Panc1 (cell line): Measurements from ENCODE around the gene SULT2A1.

ENCODE experiments used
- POLR2AphosphoS5 ChIP-seq: IDR thresholded peaks from 2 replicates; pipeline ENCODE4 v1.6.1; 2012; ENCODE audit warnings: mild to moderate bottlenecking, low read depth, low read length, moderate library complexity
- SIN3A ChIP-seq: IDR thresholded peaks from 2 replicates; pipeline ENCODE4 v1.6.1; 2012; ENCODE audit warnings: low read depth, mild to moderate bottlenecking, low read length, moderate library complexity, borderline replicate concordance; ENCODE audit not compliant: insufficient read depth
- TF ChIP-seq, protein P1 (sequence below): fragments of 450-650 bp; IDR thresholded peaks from 2 replicates; pipeline ENCODE4 v1.5.1; 2017; ENCODE audit warnings: mild to moderate bottlenecking
- TF ChIP-seq, protein P2 (sequence below), 2 experiments: IDR thresholded peaks; 2 replicates each; pipeline ENCODE4 v1.6.1; 2011 to 2012; ENCODE audit warnings: low read depth in 2 of 2, control low read depth in 1 of 2, low read length in 1 of 2, mild to moderate bottlenecking in 1 of 2, moderate library complexity in 1 of 2; ENCODE audit not compliant: insufficient read depth in 1 of 2

DNA sequence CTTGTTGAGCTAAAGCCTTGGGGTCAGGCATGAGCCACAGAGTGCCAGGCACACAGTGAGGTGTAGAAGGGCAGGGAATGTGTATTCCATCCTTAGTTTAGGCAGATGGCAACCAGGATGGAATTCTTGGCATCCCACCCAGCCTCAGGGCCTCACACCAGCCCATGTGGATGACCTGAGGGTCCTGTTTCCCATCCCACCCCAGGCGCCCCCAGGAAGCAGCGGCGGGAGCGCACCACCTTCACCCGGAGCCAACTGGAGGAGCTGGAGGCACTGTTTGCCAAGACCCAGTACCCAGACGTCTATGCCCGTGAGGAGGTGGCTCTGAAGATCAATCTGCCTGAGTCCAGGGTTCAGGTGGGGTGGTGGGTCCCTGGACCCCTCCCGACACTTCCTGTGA, 50.1 kb downstream of the SULT2A1 start:
- TF ChIP-seq, protein P1, sequence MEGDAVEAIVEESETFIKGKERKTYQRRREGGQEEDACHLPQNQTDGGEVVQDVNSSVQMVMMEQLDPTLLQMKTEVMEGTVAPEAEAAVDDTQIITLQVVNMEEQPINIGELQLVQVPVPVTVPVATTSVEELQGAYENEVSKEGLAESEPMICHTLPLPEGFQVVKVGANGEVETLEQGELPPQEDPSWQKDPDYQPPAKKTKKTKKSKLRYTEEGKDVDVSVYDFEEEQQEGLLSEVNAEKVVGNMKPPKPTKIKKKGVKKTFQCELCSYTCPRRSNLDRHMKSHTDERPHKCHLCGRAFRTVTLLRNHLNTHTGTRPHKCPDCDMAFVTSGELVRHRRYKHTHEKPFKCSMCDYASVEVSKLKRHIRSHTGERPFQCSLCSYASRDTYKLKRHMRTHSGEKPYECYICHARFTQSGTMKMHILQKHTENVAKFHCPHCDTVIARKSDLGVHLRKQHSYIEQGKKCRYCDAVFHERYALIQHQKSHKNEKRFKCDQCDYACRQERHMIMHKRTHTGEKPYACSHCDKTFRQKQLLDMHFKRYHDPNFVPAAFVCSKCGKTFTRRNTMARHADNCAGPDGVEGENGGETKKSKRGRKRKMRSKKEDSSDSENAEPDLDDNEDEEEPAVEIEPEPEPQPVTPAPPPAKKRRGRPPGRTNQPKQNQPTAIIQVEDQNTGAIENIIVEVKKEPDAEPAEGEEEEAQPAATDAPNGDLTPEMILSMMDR, result no peak
- no peak for TF ChIP-seq POLR2AphosphoS5
- no peak for TF ChIP-seq SIN3A
- TF ChIP-seq, protein P2, sequence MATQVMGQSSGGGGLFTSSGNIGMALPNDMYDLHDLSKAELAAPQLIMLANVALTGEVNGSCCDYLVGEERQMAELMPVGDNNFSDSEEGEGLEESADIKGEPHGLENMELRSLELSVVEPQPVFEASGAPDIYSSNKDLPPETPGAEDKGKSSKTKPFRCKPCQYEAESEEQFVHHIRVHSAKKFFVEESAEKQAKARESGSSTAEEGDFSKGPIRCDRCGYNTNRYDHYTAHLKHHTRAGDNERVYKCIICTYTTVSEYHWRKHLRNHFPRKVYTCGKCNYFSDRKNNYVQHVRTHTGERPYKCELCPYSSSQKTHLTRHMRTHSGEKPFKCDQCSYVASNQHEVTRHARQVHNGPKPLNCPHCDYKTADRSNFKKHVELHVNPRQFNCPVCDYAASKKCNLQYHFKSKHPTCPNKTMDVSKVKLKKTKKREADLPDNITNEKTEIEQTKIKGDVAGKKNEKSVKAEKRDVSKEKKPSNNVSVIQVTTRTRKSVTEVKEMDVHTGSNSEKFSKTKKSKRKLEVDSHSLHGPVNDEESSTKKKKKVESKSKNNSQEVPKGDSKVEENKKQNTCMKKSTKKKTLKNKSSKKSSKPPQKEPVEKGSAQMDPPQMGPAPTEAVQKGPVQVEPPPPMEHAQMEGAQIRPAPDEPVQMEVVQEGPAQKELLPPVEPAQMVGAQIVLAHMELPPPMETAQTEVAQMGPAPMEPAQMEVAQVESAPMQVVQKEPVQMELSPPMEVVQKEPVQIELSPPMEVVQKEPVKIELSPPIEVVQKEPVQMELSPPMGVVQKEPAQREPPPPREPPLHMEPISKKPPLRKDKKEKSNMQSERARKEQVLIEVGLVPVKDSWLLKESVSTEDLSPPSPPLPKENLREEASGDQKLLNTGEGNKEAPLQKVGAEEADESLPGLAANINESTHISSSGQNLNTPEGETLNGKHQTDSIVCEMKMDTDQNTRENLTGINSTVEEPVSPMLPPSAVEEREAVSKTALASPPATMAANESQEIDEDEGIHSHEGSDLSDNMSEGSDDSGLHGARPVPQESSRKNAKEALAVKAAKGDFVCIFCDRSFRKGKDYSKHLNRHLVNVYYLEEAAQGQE (IDR thresholded peaks at IDR 0.05; ENCODE audit: insufficient read depth in 1 of 2, low read depth in 2 of 2, low read length in 1 of 2), result no peak
